Measurements from ENCODE around the gene INPP5E.
"Not testable (repeated sequence)": the region's sequence is repeated elsewhere in the genome, so short reads cannot be mapped to it uniquely, and the experiment has no call there.

The INPP5E gene

GRCh38 chr9:136429075-136429628 lies 10.5 kb downstream of the INPP5E start:
- no peak for DNase-seq

GRCh38 chr9:136426787-136427186 lies 12.9 kb downstream of the INPP5E start:
- DNase-seq = no peak

- not testable (repeated sequence) for DNase-seq
Measured at GRCh38 chr9:136425367-136425766, 14.3 kb downstream of the INPP5E start.

- DNase-seq = no peak
Measured at GRCh38 chr9:136424750-136425362, 14.8 kb downstream of the INPP5E start.

DNA sequence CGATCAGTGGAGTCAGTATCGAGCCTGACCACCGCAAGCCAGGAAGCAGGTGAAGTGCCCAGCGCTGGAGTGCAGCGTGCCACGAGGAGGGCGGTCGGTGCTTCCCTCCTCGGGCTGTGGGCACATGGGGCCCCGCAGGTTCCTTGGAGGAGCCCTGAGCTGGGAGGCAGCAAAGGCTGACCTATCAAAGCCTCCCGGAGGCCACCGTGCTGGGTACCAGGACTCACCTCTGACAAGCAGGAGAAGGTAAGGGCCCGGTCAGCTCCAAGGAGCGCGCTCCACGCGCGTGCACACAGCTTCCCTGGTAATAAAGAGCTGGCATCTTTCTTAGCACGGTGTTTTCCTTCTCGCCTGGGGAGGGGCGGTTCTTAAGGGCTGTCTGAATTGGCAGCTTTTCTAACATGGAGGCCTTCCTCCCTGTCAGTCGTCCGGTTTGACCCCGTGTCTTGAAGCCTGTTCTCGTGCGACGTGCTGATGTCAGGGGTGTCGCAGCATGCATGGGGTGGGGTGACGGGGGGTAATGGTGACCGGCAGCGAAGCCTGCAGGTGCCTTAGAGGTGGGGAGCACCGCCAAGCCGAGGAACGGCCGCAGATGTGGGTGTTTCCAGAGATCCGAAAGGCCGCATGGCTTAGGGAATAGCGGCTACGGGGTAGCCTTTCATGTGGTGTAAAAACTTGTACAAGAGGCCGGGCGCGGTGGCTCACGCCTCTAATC lies 16.1 kb downstream of the INPP5E start:
- DNase-seq = no peak

- no peak for DNase-seq
Measured at GRCh38 chr9:136422876-136423275, 16.8 kb downstream of the INPP5E start.

GRCh38 chr9:136421791-136422190 lies 17.9 kb downstream of the INPP5E start:
- DNase-seq = no peak

GRCh38 chr9:136419092-136419420 lies 20.6 kb downstream of the INPP5E start:
- no peak for DNase-seq

DNA sequence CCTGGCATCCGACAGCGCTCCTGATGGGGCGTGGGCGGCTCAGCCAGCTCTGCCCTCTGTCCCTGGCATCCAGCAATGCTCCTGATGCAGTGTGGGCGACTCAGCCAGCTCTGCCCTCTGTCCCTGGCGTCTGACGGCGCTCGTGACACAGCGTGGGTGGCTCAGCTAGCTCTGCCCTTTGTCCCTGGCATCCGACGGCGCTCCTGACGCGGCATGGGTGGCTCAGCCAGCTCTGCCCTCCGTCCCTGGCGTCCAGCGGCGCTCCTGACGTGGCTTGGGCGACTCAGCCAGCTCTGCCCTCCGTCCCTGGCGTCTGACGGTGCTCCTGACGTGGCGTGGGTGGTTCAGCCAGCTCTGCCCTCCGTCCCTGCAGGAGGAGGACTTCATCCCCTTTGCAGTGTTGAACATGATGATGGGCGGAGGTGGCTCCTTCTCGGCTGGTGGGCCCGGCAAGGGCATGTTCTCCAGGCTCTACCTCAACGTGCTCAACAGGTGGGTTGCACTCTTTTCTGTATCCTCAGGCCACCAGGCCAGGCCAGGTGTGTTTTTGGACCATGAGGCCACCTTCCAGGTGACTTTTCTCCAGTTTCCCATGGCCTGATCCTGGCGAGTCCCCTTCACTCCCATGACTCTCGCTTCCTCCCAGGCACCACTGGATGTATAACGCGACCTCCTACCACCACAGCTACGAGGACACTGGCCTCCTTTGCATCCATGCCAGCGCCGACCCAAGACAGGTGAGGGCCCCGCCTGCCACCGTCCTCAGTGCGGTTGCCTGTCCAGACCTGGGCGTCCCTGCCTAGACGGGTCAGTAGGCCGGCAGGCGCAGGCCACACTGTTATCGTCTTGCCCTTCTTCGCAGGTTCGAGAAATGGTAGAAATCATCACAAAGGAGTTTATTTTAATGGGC lies 21.2 kb downstream of the INPP5E start:
- DNase-seq = no peak

- DNase-seq = no peak
Measured at GRCh38 chr9:136416914-136417313, 22.7 kb downstream of the INPP5E start.

DNA sequence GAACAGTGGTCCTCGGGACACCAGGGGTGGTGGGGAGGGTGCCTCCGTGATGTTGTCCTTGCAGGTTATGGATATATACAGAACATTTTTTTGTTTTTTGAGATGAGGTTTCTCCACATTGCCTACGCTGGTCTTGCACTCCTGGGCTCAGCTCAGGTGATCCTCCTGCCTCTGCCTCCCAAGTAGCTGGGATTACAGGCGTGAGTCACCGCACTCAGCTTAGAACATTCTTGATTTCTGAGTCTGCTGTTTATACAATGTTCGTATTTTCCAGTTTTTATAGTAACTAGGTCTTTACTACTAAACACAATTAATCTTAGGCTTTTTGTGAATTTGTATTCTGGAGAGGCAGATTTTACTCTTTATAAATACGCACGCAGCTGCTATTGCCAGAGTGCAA lies 23.2 kb downstream of the INPP5E start:
- DNase-seq = no peak

- no peak for DNase-seq
Measured at GRCh38 chr9:136412962-136413361, 26.7 kb downstream of the INPP5E start.

DNA sequence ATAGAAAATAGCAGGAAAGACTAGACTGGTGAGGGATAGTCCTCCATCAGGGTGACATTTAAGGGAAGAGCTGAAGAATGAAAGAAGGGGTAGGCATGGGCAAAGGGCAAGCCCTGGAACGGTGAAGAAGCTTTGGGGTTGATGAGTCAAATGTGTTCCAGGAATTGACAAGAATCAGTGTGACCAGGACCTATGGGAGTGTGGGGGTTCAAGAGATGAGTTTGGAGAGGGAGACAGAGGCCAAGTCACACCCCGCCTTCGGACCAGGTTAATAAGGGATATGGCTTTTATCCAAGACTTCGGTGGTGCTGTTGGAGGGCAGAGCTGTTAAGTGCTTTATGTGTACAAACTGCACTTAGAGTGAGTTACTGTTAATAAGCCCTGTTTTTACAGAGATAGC lies 28.3 kb downstream of the INPP5E start:
- DNase-seq = no peak

DNA sequence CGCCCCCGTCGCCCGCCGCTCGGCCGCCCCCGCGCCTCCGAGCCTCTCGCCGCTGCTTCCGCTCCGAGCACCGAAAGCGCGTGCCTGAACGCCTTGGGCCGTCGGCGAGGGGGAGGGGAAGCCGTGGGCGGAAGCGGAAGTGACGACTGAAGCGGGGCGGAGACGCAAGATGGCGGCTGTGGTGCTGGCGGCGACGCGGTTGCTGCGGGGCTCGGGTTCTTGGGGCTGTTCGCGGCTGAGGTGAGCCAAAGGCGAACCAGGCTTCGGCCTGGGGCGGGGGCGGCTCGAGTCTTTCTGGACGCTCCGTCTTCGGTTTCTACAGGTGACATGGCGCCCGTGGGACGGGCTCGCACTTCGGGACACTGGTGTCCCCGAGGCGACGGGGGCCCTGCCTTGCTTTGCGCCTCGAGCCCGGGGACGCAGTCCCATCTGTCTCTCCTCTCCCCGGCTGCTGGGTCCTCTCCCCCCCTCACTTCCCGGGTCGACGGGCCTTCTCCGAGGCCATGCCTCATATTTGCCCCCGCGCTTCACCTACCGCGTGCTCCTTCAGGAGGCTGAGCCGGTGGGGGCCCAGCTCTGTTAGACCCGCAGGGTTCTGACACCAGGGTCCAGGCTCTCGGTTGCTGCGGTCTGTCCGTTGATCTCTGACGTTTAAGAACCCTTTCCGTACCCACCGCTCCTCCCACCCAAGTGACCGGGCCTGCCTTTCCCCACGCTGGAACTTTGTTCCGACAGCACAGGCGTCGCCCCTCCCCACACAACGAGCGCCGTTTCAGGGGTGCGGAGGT lies 29.0 kb downstream of the INPP5E start, which contains the start of the genes ENTR1 and PMPCA:
Gene ENTR1, minus strand, starts transcription at position 115 of the 788 bp plus-strand sequence. CDS start 217 bp downstream, outside the sequence.
Gene PMPCA, plus strand, starts transcription at position 159 of the 788 bp plus-strand sequence. Its CDS starts 11 bp downstream, at position 170.
- DNase-seq = peak; percentile 94

DNA sequence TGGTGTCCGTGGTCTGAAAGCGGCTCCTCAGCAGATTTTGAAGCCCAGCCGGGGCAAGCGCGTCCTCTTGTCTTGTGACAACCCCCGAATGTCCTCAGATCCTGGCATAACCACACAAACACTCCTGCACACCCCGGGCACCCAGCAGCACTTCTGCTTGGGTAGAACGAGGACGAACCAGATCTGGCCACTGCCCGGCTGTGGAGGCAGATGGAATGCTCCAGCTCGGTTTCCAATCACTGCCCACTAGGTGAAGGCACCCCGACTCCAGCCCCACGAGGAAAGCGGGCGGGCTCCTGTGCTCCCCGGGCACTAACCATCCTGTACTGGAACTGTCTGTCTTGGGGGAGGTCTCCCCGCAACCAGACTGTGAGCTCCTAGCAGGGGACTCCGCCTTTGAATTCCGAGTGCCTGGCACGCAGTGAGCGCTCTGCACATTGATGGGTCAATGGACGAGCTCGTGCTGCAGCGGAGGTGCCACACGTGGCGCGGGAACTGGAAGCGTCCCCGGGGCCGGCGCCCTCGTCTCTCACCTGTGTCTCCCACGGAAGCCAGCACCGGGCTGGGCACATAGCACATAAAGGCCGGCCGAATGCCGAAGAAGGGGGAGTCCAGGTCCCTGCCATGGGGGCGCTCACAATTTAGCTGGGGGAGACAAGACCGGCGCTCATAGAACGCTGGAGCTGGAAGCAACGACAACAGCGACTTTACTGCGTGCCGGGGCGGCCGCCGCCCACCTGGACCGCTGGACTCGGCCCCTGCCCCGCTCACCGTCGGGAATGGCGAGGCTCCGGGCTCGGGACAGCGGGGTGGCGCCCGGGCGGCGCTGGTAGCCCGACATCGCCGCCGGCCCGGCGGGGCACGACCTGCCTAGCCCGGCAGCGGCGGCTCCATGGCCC lies 29.8 kb downstream of the INPP5E start:
- peak; percentile 25 for DNase-seq

- no peak for DNase-seq
Measured at GRCh38 chr9:136407911-136408310, 31.7 kb downstream of the INPP5E start.

DNA sequence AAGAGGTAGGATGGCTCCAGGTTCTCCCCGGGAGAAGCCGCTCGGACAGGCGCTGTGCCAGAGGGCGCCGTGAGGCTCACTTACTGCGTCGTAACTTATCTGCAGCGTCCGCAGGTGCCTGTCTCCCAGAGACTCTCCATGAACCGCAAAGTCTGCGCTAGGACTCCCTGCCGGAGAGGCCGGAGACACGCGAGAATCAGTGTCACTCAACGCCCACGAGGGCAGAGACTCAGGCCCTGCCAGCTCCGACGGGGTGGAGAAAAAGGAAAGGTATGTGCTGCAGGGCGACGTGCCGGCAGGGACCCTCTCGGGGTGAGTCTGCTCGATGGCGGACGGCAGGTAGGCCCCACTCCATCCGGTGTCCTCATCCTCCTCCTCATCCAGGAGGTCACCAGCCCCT lies 32.6 kb downstream of the INPP5E start:
- not testable (repeated sequence) for DNase-seq

GRCh38 chr9:136405904-136406303 lies 33.7 kb downstream of the INPP5E start:
- DNase-seq = not testable (repeated sequence)

DNA sequence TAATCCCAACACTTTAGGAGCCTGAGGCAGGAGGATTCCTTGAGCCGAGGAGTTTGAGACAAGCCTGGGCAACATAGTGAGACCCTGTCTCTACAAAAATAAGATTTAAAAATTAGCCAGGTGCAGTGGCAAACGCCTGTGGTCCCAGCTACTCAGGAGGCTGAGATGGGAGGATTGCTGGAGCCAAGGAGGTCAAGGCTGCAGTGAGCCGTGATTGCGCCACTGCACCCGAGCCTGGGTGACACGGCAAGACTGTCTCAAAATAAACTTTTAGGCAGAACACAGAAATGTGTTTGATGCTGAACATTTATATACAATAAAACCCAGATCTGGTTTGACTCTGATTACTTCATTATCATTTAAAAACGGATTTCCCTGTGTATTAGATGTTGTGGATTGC lies 34.2 kb downstream of the INPP5E start:
- DNase-seq = no peak

DNA sequence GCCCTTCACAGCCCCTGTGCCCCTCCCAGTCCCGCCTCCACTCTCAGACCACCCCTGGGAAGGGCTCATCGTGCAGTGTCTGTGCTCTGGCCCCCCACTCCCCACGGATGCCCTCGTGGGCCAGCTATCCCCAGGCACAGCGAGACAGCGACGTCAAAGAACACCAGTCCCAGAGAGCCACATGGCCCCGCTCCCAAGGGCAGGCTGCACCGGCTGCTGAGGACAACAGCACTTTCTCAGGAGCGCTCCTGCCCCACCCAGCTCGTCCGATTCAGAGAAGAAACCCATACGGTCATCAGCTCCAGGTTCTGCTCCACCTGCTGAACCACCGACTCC lies 34.9 kb downstream of the INPP5E start:
- no peak for DNase-seq

All from activated CD4-positive, alpha-beta T cell treated with anti-CD3 and anti-CD28 coated beads, Interleukin-2, amount 50 U/mL, for 1 hour (primary cell).